Memory B cell (primary cell): Measurements from ENCODE around the gene UTP11.

Experiments used
- ATAC-seq: fragments of 150-1000 bp; cut with Tn5 transposase; 2 replicates; pipeline ENCODE4 v1.10.0; 2021; ENCODE audit warnings: low read depth, mild to moderate bottlenecking, moderate library complexity
- DNase-seq, 2 donors: peaks; one replicate each; pipeline ENCODE4 v3.0.0; 2022; ENCODE audit warnings: low spot score in 2 of 2
- H3K27ac Mint-ChIP-seq: one replicate; pipeline ENCODE4 v1.8.0; 2022; ENCODE audit warnings: mild to moderate bottlenecking, moderate library complexity, mixed read lengths
- H3K27me3 Mint-ChIP-seq: one replicate; pipeline ENCODE4 v1.8.0; 2022; ENCODE audit warnings: mixed read lengths
- H3K36me3 Mint-ChIP-seq: one replicate; pipeline ENCODE4 v1.8.0; 2022; ENCODE audit warnings: mild to moderate bottlenecking, mixed read lengths
- H3K4me1 Mint-ChIP-seq: one replicate; pipeline ENCODE4 v1.8.0; 2022; ENCODE audit warnings: mixed read lengths
- H3K4me3 Mint-ChIP-seq: one replicate; pipeline ENCODE4 v1.8.0; 2022; ENCODE audit warnings: mild to moderate bottlenecking, moderate library complexity, mixed read lengths
- H3K9me3 Mint-ChIP-seq: one replicate; pipeline ENCODE4 v1.8.0; 2022; ENCODE audit warnings: mixed read lengths

Gene UTP11

GRCh38 chr1:37998089-37998808 is 14.3 kb upstream of the UTP11 start:
- no peak overlapping the region for H3K4me3 Mint-ChIP-seq
- H3K4me1 Mint-ChIP-seq: peaks cover 10% of the 10 kb centered on the region
- no peak for ATAC-seq
- H3K36me3 Mint-ChIP-seq: no peaks in the 10 kb centered on the region
- H3K27me3 Mint-ChIP-seq: no peaks in the 10 kb centered on the region
- no peak overlapping the region for H3K27ac Mint-ChIP-seq
- DNase-seq: no peak
- no peaks in the 10 kb centered on the region for H3K9me3 Mint-ChIP-seq

- Mint-ChIP-seq H3K36me3 (no peaks in the 10 kb centered on the region), H3K4me3 (no peak overlapping the region), H3K27ac (no peak overlapping the region), H3K4me1 (peaks cover 10% of the 10 kb centered on the region), H3K9me3 (no peaks in the 10 kb centered on the region), H3K27me3 (peaks cover 3% of the 10 kb centered on the region)
- no peak for ATAC-seq
- DNase-seq: no peak
These were observed 13.6 kb upstream of the UTP11 start for GRCh38 chr1:37998913-37999429.

GRCh38 chr1:37999430-38000232 is 12.9 kb upstream of the UTP11 start:
- no peaks in the 10 kb centered on the region for H3K36me3 Mint-ChIP-seq
- peaks cover 7% of the 10 kb centered on the region for H3K27me3 Mint-ChIP-seq
- no peak overlapping the region for H3K4me3 Mint-ChIP-seq
- H3K9me3 Mint-ChIP-seq: no peaks in the 10 kb centered on the region
- H3K4me1 Mint-ChIP-seq: peaks cover 14% of the 10 kb centered on the region
- ATAC-seq (no peak), DNase-seq (no peak)
- no peak overlapping the region for H3K27ac Mint-ChIP-seq

GRCh38 chr1:38000233-38000528 is 12.4 kb upstream of the UTP11 start:
- no peak overlapping the region for H3K27ac Mint-ChIP-seq
- peaks cover 10% of the 10 kb centered on the region for H3K4me1 Mint-ChIP-seq

GRCh38 chr1:38000529-38001455 is 11.7 kb upstream of the UTP11 start:
- H3K4me3 Mint-ChIP-seq: no peak overlapping the region
- H3K36me3 Mint-ChIP-seq: no peaks in the 10 kb centered on the region
- no peak for ATAC-seq
- H3K9me3 Mint-ChIP-seq: no peaks in the 10 kb centered on the region
- no peak overlapping the region for H3K27ac Mint-ChIP-seq
- H3K27me3 Mint-ChIP-seq: peaks cover 7% of the 10 kb centered on the region
- peaks cover 8% of the 10 kb centered on the region for H3K4me1 Mint-ChIP-seq
- no peak for DNase-seq

More at GRCh38 chr1:38000233-38000528, 12.4 kb upstream of the UTP11 start:
- no peak for DNase-seq
- no peak for ATAC-seq
- Mint-ChIP-seq H3K4me3 (no peak overlapping the region), H3K27me3 (peaks cover 7% of the 10 kb centered on the region), H3K9me3 (no peaks in the 10 kb centered on the region), H3K36me3 (no peaks in the 10 kb centered on the region)

- Mint-ChIP-seq H3K27ac (no peak overlapping the region), H3K4me3 (no peak overlapping the region), H3K36me3 (no peaks in the 10 kb centered on the region), H3K27me3 (peaks cover 10% of the 10 kb centered on the region), H3K4me1 (peaks cover 6% of the 10 kb centered on the region), H3K9me3 (no peaks in the 10 kb centered on the region)
- ATAC-seq: no peak
- no peak for DNase-seq
These were observed 9.0 kb upstream of the UTP11 start for GRCh38 chr1:38003261-38004250.

GRCh38 chr1:38004284-38005108 is 8.0 kb upstream of the UTP11 start:
- peak overlapping the region; percentile 45 for H3K4me3 Mint-ChIP-seq
- DNase-seq (no peak), ATAC-seq (peak; percentile 45)
- peaks cover 10% of the 10 kb centered on the region for H3K27me3 Mint-ChIP-seq
- peaks cover 4% of the 10 kb centered on the region for H3K4me1 Mint-ChIP-seq
- no peaks in the 10 kb centered on the region for H3K36me3 Mint-ChIP-seq
- H3K9me3 Mint-ChIP-seq: no peaks in the 10 kb centered on the region
- no peak overlapping the region for H3K27ac Mint-ChIP-seq

GRCh38 chr1:38005195-38006007 is 7.1 kb upstream of the UTP11 start, which contains the start of gene FHL3:
TSS of gene FHL3 (minus strand) at chr1:38005514. CDS start at chr1:37999412, 6,102 bp downstream.
- Mint-ChIP-seq H3K36me3 (no peaks in the 10 kb centered on the region), H3K4me1 (peaks cover 4% of the 10 kb centered on the region), H3K4me3 (peak within 1 kb of the TSS; percentile 77), H3K27ac (no peak within 1 kb of the TSS), H3K9me3 (no peaks in the 10 kb centered on the region), H3K27me3 (peaks cover 10% of the 10 kb centered on the region)
- DNase-seq (peak in 1 of 2 donors; percentile 30), ATAC-seq (peak; percentile 44)

GRCh38 chr1:38006008-38006828 is 6.3 kb upstream of the UTP11 start:
- no peaks in the 10 kb centered on the region for H3K36me3 Mint-ChIP-seq
- peaks cover 10% of the 10 kb centered on the region for H3K27me3 Mint-ChIP-seq
- DNase-seq: no peak
- ATAC-seq: no peak
- no peak overlapping the region for H3K27ac Mint-ChIP-seq
- H3K9me3 Mint-ChIP-seq: no peaks in the 10 kb centered on the region
- peak overlapping the region; percentile 77 for H3K4me3 Mint-ChIP-seq
- H3K4me1 Mint-ChIP-seq: peaks cover 4% of the 10 kb centered on the region

- Mint-ChIP-seq H3K4me1 (peaks cover 15% of the 10 kb centered on the region), H3K27me3 (peaks cover 6% of the 10 kb centered on the region), H3K36me3 (no peaks in the 10 kb centered on the region), H3K27ac (no peak overlapping the region), H3K4me3 (no peak overlapping the region), H3K9me3 (no peaks in the 10 kb centered on the region)
- ATAC-seq (no peak), DNase-seq (no peak)
These were observed 3.3 kb upstream of the UTP11 start for GRCh38 chr1:38009088-38009840.

- H3K9me3 Mint-ChIP-seq: no peaks in the 10 kb centered on the region
- peaks cover 3% of the 10 kb centered on the region for H3K27me3 Mint-ChIP-seq
- H3K36me3 Mint-ChIP-seq: no peaks in the 10 kb centered on the region
- peaks cover 12% of the 10 kb centered on the region for H3K4me1 Mint-ChIP-seq
- H3K4me3 Mint-ChIP-seq: no peak overlapping the region
- H3K27ac Mint-ChIP-seq: no peak overlapping the region
- DNase-seq: no peak
- no peak for ATAC-seq
These were observed 2.7 kb upstream of the UTP11 start for GRCh38 chr1:38009841-38010180.
